ENCODE measurements around the gene GHRHR.

Gene GHRHR

GRCh38 chr7:30921540-30922401, 42.0 kb upstream of the GHRHR start:
- no peak for FAIRE-seq
- peak; percentile 15 for DNase-seq (ENCODE audit: insufficient read length)
- TF ChIP-seq POLR2A (IDR thresholded peaks at IDR 0.05; ENCODE audit: low read depth, low read length), result no peak
- no peak for TF ChIP-seq POLR2AphosphoS5 (IDR thresholded peaks at IDR 0.05; ENCODE audit: low read depth, low read length)
- no peak for TF ChIP-seq TAF1 (IDR thresholded peaks at IDR 0.05; ENCODE audit: borderline replicate concordance, low read depth, low read length)

GRCh38 chr7:30922596-30922995, 41.2 kb upstream of the GHRHR start:
- no peak for FAIRE-seq
- peak; percentile 10 for DNase-seq (ENCODE audit: insufficient read length)
- no peak for TF ChIP-seq POLR2AphosphoS5 (IDR thresholded peaks at IDR 0.05; ENCODE audit: low read depth, low read length)

- TF ChIP-seq POLR2A (IDR thresholded peaks at IDR 0.05; ENCODE audit: low read depth, low read length) (no peak), POLR2AphosphoS5 (IDR thresholded peaks at IDR 0.05; ENCODE audit: low read depth, low read length) (no peak), TAF1 (IDR thresholded peaks at IDR 0.05; ENCODE audit: borderline replicate concordance, low read depth, low read length) (no peak)
- FAIRE-seq (no peak), DNase-seq (ENCODE audit: insufficient read length) (peak; percentile 2)
Measured at GRCh38 chr7:30923009-30923773, 40.6 kb upstream of the GHRHR start.

GRCh38 chr7:30923774-30924413, 39.9 kb upstream of the GHRHR start:
- TF ChIP-seq POLR2A (IDR thresholded peaks at IDR 0.05; ENCODE audit: low read depth, low read length), result no peak
- FAIRE-seq (no peak), DNase-seq (ENCODE audit: insufficient read length) (peak; percentile 10)

GRCh38 chr7:30924624-30925023, 39.1 kb upstream of the GHRHR start:
- FAIRE-seq (no peak), DNase-seq (ENCODE audit: insufficient read length) (peak; percentile 2)
- TF ChIP-seq TAF1 (IDR thresholded peaks at IDR 0.05; ENCODE audit: borderline replicate concordance, low read depth, low read length), result no peak
- no peak for TF ChIP-seq POLR2AphosphoS5 (IDR thresholded peaks at IDR 0.05; ENCODE audit: low read depth, low read length)
- TF ChIP-seq POLR2A (IDR thresholded peaks at IDR 0.05; ENCODE audit: low read depth, low read length), result no peak

GRCh38 chr7:30925117-30925516, 38.6 kb upstream of the GHRHR start:
- peak; percentile 9 for DNase-seq (ENCODE audit: insufficient read length)
- no peak for FAIRE-seq
- TF ChIP-seq TAF1 (IDR thresholded peaks at IDR 0.05; ENCODE audit: borderline replicate concordance, low read depth, low read length) (no peak), POLR2AphosphoS5 (IDR thresholded peaks at IDR 0.05; ENCODE audit: low read depth, low read length) (no peak)

GRCh38 chr7:30925913-30926312, 37.8 kb upstream of the GHRHR start:
- no peak for DNase-seq (ENCODE audit: insufficient read length)
- TF ChIP-seq POLR2AphosphoS5 (IDR thresholded peaks at IDR 0.05; ENCODE audit: low read depth, low read length) (no peak), POLR2A (IDR thresholded peaks at IDR 0.05; ENCODE audit: low read depth, low read length) (no peak), TAF1 (IDR thresholded peaks at IDR 0.05; ENCODE audit: borderline replicate concordance, low read depth, low read length) (no peak)
- no peak for FAIRE-seq

GRCh38 chr7:30926313-30926712, 37.4 kb upstream of the GHRHR start:
- DNase-seq (ENCODE audit: insufficient read length), result no peak
- FAIRE-seq, result no peak
- TF ChIP-seq POLR2A (IDR thresholded peaks at IDR 0.05; ENCODE audit: low read depth, low read length) (no peak), POLR2AphosphoS5 (IDR thresholded peaks at IDR 0.05; ENCODE audit: low read depth, low read length) (no peak), TAF1 (IDR thresholded peaks at IDR 0.05; ENCODE audit: borderline replicate concordance, low read depth, low read length) (no peak)

GRCh38 chr7:30927040-30927439, 36.7 kb upstream of the GHRHR start:
- DNase-seq (ENCODE audit: insufficient read length) (no peak), FAIRE-seq (no peak)
- TF ChIP-seq POLR2AphosphoS5 (IDR thresholded peaks at IDR 0.05; ENCODE audit: low read depth, low read length) (no peak), POLR2A (IDR thresholded peaks at IDR 0.05; ENCODE audit: low read depth, low read length) (no peak), TAF1 (IDR thresholded peaks at IDR 0.05; ENCODE audit: borderline replicate concordance, low read depth, low read length) (no peak)

GRCh38 chr7:30927559-30927958, 36.2 kb upstream of the GHRHR start:
- FAIRE-seq, result no peak
- no peak for TF ChIP-seq POLR2A (IDR thresholded peaks at IDR 0.05; ENCODE audit: low read depth, low read length)
- TF ChIP-seq POLR2AphosphoS5 (IDR thresholded peaks at IDR 0.05; ENCODE audit: low read depth, low read length), result no peak
- TF ChIP-seq TAF1 (IDR thresholded peaks at IDR 0.05; ENCODE audit: borderline replicate concordance, low read depth, low read length), result no peak
- DNase-seq (ENCODE audit: insufficient read length), result no peak

GRCh38 chr7:30928254-30928872, 35.4 kb upstream of the GHRHR start:
- TF ChIP-seq TAF1 (IDR thresholded peaks at IDR 0.05; ENCODE audit: borderline replicate concordance, low read depth, low read length), result no peak
- no peak for TF ChIP-seq POLR2AphosphoS5 (IDR thresholded peaks at IDR 0.05; ENCODE audit: low read depth, low read length)
- no peak for TF ChIP-seq POLR2A (IDR thresholded peaks at IDR 0.05; ENCODE audit: low read depth, low read length)
- DNase-seq (ENCODE audit: insufficient read length) (no peak), FAIRE-seq (no peak)

Data from GM12892 (cell line).